Cardiac septum (tissue), 1 donor: ENCODE results near the gene YPEL1. TPM values are rescaled to one million over a fixed set of nuclear protein-coding genes. Genes with fewer than 3 reads are reported as not detected.

Experiments
- DNase-seq: peaks from one replicate; pipeline ENCODE4 v3.0.0-alpha.2; 2020; ENCODE audit warnings: low spot score
- intact Hi-C: fragments of 100-400 bp; cut with DNase I; formaldehyde crosslinking; loops from one replicate; pipeline ENCODE4 v1.14.0; 2022
- long read RNA-seq: library from polyadenylated mRNA; unstranded; transcript quantifications from one replicate; pipeline ENCODE4 v2.0.0, GENCODE V29; 2021
- total RNA-seq: library from RNA; stranded (reverse); fragmentation: NEBNext Ultra II Directional; extraction: Animal tissue kit (Norgen Biotek cat#: 25700); gene quantifications from one replicate; pipeline ENCODE4 v1.2.1, GENCODE V29; 2021
- donor health status: DM: no; HTN: no; CAD: no.

YPEL1 gene, protein sequence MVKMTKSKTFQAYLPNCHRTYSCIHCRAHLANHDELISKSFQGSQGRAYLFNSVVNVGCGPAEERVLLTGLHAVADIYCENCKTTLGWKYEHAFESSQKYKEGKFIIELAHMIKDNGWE
- total RNA-seq: 9.6 TPM
- long read RNA-seq, full-length matches to known transcripts: 4 of 10 reads
- long read RNA-seq, partial matches to known transcripts: 1 of 10 reads
- long read RNA-seq, other reads (novel, unspliced or antisense): 5 of 10 reads

DNA sequence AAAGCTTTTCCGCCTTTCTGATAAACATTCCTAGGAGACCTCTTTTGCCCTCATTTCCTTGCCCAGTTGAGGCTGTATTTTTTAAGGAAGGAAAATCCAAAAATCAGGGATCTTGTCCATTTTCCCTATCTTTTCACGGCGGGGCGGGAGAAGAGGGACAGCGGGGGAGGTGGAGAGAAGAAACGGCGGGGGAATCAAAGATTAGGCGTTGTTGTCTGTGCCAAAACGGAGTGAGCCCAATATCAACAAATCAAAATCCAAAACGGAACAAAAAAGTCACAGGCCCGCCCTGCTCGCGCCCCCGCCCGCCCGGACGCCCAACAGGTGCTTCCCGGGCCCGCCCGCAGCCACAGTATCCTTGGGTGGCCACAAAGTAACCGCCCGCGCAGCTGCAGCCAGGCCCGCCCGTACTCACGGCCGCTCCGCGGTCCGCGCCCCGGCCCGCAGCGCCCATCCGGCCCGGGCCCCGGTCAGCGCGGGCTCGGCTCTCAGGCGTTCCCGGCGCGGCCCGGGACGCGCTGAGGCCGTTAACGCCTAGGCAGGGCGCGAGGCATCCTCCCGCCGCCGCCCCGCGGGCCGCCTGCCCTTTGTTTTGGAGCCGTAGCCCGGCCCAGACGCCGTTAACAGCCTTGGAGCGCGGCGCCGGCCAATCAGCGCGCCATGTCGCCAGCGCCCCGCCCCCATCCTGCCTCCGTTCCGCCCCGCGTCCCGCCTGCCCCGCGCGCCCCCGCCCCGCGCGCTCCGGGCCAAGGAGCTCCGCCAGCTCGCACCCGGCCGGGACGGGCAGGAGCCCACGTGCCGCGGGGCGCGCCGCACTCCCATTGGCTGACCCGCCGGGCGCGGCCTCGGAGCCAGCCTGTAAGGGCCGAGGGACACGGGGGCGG is at the start of gene YPEL1:
TSS of gene YPEL1 (minus strand) at position 595 of the 884 bp plus-strand sequence. CDS start 25,050 bp downstream, outside the sequence.
- peak; percentile 98 for DNase-seq
- intact Hi-C loops: loop anchor here (2.0 to 5.0 kb wide), 2 partner anchors 132 to 217 kb away; partner anchors contain the start of genes MAPK1 and PPM1F

DNA sequence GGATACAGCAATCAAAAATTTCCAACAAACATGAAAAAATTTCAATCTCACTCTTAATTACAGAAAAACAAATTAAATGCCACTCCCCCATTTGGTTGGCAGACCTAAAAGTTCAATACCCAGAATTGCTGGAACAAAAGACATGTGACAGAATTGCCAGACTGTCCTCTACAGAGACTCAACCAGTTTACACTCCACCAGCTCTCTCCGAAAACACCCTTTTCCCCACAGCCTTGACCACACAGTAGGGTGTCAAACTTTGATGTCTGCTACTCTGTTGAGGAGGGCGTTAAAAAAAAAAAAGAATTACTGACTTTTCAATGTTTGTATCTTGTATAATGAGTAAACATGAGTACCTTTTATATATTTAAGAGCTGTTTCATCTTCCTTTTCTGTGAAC is 44.7 kb upstream of the YPEL1 start:
- DNase-seq: no peak
- intact Hi-C loops: no loop called here

DNA sequence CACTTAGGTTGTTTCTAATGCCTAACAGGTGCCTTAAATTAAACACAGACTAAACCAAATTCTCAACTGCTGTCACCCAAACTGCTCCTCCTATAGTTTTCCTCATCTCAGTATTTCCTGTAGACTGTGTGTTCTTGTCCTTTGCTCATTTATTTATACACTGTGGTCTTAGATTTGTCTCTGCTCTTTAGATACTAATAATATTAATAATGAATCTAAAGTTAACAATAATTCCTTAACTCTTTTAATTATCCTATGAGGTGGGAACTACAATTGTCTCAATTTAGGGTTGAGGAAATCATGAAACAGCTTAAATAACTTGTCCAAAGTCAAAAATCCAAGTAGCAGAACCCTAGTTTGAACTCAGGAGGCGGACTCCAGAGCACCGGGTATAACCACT is 43.9 kb upstream of the YPEL1 start:
- intact Hi-C loops: loop anchor here (5.0 kb wide), 1 partner anchor 88 kb away; the partner anchor contains the start of gene MAPK1
- no peak for DNase-seq

DNA sequence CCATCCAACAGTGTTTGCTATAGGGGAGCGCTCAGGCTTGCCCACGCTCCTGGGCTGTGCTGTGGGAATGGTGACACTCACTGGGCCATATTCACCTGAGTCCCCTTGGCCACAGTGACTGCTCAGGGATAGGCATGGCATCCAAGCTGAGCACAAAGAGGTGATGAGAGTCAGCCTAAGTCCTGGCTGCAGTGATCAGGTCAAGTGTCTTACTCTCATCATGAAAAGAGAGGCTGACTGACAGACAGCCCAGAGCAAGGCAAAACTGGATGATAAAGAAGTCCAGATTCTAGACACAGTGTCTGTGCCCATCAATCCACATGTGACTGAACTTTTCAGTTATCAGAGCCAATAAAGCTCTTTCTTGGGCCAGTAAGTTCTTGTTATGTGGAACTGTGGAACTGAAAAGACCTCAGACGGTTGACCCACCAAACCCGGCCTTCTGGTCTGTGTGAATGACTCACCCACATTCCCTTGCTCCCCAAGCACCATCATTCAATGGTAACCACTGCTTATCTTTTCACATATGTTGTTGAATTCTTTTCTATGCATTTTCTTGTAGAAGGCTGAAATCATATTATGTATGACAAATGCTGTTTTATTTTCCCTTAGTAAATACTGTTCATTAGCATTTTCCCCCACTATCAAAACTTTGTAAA is 43.2 kb upstream of the YPEL1 start:
- DNase-seq: no peak
- intact Hi-C loops: loop anchor here (5.0 kb wide), 1 partner anchor 88 kb away; the partner anchor contains the start of gene MAPK1

DNA sequence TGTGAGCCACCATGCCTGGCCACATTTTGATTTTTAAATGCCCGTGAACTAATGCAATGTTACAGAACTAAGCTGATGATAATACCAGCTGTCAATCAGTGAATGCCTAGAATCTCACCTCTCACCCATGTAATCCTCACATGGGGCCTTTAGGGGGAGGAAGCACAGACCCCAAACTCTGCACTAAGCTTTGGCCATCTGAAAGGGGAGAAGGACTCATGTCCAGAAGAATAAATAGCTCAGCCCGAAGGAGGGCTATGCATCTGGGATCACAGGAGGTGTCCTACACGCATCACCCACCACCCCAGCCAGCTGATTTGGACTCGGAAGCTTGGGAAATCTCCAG is 36.0 kb upstream of the YPEL1 start:
- intact Hi-C loops: no loop called here
- DNase-seq: no peak

DNA sequence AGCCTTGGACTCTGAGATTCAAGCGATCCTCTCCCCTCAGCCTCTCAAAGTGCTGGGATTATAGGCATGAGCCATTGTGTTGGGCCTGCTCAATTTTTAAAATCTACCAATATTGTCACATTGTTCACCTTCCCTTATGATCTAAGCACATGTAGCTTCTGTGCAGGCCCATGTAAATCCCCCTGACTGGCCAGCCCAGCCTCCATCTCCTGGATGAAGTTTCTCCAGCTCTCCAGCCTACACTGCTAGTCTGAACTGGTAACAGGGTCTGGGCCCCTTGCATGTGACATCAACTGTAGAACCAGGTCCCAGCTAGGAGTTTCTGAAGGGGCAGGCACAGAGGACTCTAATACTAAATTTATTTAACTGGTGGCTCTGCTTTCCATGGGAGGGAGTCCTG is 32.8 kb upstream of the YPEL1 start:
- intact Hi-C loops: loop anchor here (10.0 kb wide), 1 partner anchor 54 kb away; no protein-coding TSS in a partner anchor
- DNase-seq: no peak

DNA sequence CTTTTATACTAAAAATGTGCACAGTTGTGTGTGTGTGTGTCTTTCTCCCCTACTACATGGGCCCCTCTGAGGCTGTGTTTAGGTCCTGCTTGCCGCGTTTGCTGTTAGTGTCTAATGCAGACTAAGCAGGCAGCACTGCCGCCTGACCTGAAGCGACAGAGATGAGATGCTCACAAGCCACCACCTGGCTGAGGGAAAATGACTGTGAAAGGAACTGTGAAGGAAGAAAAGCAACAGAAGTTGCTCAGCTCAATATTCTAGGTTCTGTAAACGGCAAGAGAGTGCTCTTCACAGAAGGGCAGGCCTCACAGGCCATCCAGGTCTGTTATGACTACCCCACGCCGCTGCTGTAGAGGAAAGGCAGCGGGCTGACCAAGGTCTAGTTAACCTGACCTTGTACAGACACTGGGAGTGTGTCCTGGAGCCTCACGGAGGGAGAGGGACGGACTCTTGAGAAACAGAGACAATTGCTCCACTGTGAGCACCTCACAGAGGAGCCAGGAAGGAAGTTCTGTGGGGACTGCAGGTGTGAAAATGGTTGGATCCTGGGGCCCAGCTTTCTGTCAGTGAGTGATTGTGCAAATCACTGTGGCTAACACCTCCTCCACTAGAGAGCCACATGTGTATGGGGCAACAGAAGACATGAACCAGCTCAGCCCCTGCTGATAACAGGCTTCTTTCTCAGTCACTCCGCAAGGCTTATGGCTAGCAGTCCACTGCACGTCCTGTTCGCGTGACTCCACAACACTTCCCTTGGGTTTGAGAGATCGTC is 31.3 kb upstream of the YPEL1 start:
- intact Hi-C loops: loop anchor here (10.0 kb wide), 1 partner anchor 52 kb away; no protein-coding TSS in a partner anchor
- DNase-seq: no peak

DNA sequence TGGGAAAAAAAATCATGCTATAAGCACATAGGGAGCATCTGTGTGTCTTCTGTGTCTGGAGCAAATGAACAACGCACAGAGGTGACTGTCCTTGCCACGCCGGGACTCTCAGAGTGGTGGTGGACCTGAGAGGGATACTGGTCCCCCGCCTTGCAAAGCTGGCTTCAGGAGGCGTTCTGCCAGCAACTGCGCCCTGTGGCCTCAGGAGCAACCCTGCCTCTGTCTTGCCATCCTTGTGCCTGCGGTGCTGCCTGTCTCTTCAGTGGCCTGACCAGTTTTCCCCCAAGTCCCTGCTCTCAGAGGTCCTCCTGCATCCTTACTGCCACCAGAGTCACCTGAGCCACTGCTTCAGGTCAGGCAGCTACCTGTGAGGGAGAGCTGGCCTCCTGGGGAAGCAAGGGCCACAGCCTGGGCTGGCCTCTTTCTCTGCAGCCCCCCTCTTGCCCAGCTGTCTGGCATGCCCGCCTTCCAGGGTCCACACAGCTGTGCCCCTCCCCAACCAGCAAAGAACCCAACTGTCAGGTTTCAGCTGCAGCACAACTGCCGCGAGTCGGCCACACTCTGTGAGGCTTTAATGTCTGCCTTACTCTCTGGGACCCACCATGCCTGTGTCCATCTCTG is 30.4 kb upstream of the YPEL1 start:
- no peak for DNase-seq
- intact Hi-C loops: loop anchor here (10.0 kb wide), 1 partner anchor 51 kb away; no protein-coding TSS in a partner anchor

DNA sequence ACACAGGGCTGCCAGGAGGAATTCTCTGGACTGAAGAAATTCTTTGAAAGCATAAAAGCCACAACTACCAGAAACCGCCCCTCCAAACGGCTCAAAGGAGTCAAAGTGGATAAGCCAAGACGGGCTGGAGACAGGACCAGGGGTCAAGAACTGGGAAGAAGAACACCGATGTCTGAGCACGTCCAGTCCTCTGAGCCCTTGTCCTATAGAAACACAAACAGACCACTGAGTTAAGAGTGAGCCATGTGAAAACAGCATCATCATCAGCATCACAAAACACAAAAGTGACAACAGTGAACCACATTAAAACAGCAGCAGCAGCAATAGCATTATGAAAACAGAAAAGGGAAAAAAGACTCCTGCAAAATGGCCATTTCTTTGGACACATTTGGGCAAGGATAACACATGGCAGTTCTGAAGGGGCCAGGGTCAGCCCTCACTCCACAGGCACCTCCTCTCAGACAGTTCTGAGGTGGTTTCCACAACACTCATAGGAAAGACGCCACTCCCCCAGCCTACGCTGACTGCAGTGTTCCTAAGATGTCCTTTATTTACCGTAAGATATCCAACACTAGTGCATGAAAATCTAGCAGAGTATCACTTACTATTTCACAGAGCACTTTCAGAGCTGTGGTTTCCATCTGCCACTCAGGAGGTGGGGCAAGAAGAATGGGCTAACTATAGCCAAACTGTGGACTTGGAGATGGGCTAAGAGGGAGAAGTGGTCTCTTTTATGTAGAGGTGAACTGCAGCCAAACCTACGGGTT is 28.6 kb upstream of the YPEL1 start:
- intact Hi-C loops: loop anchor here (10.0 kb wide), 1 partner anchor 49 kb away; no protein-coding TSS in a partner anchor
- no peak for DNase-seq

DNA sequence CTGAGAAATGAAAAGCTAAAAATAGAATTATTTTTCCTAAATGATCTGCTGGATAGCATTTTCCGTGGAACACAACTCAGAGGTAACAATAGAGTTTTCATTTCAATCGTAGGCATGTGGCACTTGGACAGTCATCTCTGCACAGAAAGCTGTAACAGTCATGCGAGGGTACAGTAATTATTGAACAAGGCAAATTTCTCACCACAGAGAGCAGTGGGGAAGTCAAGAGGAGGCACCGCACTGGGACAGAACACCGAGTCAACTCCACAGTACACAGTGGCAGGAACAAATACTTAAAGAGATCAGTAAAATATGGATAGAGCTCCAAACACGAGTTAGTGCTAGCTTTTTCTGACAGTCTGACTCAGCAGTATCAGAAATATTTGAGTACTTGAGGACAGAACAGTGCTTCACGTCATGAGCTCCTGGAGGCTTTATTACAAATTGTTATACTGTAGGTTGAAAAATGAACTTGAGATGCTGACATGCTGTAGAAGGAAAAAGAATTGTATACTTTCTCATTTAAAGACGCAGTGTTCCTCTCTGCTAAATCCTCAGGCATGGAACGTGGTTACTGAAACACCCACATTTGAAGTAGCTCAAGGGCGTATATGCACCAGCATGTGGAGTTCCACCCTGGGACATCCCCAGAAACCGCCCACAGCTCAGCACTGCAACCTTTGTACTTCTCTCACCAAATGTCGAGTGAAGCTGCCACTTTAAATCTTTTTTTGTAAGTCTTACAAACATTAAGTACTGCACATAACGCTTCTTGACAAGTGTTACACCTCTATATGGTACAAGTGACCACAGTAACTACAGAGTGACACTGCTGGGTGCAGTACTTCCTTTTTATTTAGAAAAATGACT is 27.4 kb upstream of the YPEL1 start:
- intact Hi-C loops: loop anchor here (10.0 kb wide), 1 partner anchor 48 kb away; no protein-coding TSS in a partner anchor
- no peak for DNase-seq

DNA sequence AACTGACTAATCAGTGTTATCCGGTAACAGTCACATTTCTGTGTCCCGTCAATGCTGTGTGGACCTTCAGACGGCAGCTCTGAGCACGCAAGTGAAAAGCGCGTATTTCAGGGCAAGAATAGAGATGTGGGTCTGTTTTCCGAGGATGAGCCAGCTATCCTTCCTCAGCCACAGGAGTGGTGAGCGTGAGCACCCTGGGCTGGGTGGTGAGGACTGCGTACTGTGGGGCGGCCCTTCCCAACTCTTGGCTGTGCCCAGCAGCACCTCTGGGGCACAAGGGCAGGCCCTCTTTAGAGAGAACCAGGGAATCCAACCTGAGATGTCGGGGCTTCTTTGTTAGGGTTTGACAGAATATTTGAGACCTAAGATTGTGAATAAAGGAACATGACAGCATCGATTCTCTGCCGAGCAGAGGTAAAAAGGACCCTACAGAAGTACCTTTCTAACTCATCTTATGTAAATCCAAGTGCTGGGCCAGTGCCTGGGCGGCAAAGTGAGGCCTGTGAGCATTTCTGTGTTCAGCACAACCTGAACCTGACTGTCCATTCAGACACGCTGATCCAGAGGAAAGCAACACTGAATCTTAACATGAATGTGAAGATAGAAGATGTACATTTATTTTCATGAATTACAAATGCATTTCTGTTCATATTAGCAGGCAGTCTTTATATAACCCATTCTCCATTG is 26.5 kb upstream of the YPEL1 start:
- intact Hi-C loops: loop anchor here (10.0 kb wide), 1 partner anchor 47 kb away; no protein-coding TSS in a partner anchor
- DNase-seq: no peak

DNA sequence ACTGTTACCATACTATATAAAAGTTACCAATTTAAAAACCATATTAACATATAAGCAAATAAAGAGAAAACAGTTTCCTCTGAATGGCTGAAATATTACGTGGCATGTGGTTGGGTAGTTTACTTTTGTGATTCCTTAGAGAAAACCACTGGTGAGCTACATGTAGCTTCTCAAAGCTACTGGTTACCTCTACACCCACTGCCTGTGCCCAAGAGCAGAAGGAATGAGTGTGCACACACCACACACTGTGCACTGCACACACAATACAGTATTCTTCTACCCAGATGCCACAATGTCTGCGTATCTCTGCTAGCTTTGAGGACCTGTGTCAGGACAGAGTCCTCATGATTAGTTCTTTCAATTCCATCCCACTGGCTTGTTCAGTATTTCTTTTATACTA is 25.5 kb upstream of the YPEL1 start:
- intact Hi-C loops: loop anchor here (10.0 kb wide), 1 partner anchor 46 kb away; no protein-coding TSS in a partner anchor
- DNase-seq: no peak

DNA sequence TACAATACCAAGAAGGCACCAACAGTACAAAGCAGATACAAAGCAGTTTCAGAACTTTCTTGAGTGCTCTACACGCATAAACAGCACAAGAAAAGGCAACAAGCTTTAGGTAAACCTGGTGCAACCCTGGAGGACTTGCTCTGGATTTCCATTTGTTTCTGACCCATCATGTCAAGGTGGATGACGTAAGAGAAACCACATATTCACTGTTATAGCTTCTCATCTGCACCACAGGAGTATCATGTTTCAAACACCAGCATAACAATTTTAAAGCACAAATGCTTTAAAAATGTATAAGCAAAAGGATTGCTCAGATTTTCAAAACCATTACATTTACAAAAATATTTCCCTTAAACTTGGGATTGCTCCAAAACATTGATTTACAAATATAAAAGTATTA is 25.0 kb upstream of the YPEL1 start:
- intact Hi-C loops: loop anchor here (10.0 kb wide), 1 partner anchor 46 kb away; no protein-coding TSS in a partner anchor
- DNase-seq: no peak

DNA sequence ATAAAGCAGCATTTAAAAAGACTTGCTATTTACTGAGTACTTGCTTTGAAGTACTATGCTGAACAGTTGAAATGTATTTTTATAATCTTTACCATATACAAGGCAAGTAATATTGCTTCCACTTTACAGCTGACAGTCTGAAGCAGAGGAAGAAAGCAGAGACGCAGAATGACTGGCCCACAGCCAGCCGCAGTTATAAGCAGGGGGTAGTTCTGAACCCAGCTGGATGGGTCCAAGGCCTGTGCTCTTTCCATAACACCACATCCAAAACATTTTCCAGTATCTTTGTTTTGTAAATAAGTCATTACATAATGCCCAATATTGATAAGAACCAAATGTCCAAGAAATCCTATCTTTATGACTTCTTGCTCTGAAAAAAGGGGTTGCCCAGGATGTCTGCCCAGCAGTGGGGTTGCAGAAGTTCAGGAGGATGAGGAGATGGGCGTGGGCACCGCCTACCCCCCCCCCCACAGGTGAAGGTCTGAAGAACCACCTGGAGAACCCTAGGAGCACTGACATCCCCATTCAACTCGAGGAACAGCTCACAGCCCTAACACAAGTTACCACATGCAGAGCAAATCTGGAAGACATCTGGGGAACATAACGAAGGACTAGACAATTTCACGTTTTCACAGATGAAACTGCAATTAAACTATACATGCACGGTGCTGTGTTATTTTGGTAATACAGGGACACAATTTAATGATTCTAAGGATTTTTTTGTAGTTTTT is 24.2 kb upstream of the YPEL1 start:
- intact Hi-C loops: loop anchor here (10.0 kb wide), 1 partner anchor 45 kb away; no protein-coding TSS in a partner anchor
- no peak for DNase-seq

DNA sequence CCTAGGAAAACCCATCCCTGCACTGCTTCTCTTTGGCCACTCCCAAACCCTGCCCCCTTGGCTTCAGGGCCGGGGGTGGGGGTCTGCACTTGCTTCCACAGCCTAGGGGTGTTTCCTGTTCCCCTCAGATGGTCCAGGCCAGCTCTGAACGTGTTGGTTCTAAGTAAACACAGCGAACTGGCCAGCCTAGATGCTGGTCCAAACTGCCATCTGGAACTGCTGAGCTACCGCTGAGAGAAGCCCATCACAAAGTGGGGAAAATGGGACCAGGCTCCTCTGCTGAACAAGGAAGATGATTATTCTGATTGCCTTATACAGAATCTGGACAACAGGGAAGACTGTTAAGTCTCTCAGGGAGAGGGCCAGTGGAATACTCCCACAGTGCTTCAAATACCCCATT is 23.5 kb upstream of the YPEL1 start:
- no peak for DNase-seq
- intact Hi-C loops: no loop called here
